NK-92 (cell line): ENCODE results near the gene PEX7.
"Not testable (repeated sequence)": the region's sequence is repeated elsewhere in the genome, so short reads cannot be mapped to it uniquely, and the experiment has no call there.

ENCODE experiments used
- DNase-seq: peaks from one replicate; lab custom pipeline; 2025; ENCODE audit not compliant: unreplicated experiment; lab: John Stamatoyannopoulos, UW

Gene PEX7

DNA sequence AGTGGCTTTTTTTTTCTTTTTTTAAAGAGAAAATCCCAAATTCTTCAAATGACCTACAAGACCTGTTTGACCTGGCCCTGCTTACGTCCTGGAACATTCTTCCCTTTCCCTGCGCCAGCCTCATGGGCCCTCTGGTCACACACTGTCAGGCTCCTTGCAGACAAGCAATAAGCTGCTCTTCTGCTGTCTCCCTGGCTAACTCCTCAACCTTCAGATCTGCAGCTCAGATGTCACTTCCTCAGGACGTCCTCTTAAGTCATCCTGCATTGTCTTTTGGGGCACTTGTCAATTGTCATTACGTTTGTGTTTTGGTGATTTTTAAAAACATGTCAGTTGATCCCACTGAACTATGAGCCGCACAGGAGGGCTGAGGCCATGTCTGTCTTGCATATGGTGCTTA is 70.8 kb downstream of the PEX7 start:
- no peak for DNase-seq

DNA sequence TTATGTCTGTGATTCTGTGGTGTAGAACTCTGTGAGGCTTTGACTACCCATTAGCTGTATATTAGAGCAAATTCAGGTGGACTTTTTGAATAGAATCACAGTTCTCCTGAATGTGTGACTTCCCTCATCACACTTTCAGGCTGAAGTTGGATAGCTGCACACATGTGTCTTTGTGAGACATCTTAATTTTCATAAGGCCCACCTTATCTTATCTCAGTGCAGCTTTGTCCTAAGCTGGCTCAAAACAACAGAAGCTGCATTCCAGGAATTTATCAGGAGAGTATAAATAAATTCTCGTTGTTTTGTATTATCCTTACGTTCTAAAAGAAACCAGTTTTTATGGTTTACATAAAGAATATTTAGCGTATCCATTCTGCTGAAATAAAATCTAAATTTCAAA is 73.5 kb downstream of the PEX7 start:
- DNase-seq: no peak

DNA sequence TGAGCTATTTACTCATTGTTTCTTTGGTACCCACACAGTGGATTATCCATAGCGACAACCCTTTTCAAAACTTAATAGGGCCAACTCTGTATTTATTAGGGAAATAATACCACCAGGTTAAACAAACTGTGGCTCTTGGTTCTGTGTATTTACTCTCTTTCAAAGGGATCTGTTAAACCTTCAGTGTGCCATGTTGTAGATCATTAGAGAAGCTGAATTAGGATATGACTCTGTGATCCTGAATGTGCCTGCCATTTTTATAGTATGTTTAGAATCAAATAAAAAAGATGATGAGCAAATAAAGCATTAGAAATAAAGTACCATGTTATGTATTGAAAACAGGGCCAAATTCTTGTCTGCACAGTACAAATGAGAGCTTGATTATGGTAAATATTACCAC is 74.7 kb downstream of the PEX7 start:
- no peak for DNase-seq

DNA sequence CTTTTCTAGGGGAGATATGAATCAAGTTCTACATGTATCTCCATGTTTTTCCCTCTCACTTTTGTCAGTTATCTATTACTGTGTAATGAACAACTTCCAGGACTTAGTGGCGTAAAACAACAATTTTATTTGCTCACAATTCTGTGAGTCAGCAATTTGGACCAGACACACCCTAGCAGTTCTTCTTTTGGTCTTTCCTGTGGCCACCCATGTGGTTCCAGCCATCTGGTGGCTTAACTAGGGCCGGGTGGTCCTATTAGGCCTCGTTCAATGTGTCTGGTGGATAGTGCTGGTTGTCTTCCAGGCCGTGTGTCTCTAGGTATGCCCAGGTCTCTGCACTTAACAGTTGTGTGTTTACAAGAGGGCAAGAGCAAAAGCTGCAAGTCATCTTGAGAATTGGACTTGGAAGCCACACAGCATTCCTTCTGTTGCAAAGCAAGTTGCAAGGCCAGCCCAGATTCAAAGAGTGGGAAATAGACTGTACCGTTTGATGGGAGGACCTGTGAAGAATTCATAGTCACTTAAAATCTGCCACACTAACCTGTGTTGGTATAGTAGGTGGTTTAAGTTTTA is 78.9 kb downstream of the PEX7 start:
- DNase-seq: no peak

DNA sequence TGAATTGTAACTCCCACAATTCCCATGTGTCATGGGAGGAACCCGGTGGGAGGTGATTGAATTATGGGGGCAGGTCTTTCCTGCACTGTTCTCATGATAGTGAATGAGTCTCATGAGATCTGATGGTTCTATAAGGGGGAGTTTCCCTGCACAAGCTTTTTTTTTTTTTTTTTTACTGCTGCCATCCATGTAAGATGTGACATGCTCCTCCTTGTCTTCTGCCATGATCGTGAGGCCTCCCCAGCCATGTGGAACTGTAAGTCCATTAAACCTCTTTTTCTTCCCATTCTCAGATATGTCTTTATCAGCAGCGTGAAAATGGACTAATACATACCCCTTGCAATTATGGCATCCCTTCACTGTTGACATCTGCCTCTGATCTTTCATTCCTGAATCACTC is 82.1 kb downstream of the PEX7 start:
- DNase-seq: not testable (repeated sequence)

DNA sequence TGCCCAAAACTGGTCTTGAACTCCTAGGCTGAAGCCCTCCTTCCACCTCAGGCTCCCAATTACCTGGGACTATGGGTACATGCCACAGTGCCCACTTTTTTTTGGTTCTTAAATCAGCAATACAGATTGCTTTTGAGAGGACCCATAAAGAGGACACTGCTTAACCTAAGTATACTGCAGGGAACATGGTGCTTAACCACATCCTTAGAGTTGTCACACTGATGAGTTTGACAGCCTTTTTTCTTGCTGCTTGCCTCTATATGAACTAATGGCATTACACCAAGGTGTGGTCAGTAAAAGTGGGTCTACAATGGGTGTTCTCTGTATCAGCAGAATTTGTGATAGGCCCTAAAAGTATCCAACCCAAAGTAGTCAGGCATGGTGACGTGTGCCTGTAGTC is 92.6 kb downstream of the PEX7 start:
- DNase-seq: no peak

DNA sequence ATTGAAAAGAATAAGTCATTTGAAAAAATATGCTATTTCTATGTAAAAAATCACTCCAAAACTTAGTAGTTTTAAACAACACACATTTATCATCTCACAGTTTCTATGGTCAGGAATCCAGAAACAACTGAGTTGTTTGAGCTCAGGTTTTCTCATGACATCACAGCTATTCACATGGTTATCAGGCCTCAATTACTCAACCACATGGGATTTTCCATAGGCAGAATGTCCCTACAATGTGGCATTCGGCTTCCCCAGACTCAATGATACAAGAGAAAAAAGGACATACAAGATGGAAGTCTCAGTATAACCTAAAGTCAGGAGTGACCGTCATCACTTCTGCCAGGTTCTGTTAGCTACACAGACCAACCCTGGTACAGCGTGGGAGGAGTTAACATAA is 96.3 kb downstream of the PEX7 start:
- DNase-seq: no peak

DNA sequence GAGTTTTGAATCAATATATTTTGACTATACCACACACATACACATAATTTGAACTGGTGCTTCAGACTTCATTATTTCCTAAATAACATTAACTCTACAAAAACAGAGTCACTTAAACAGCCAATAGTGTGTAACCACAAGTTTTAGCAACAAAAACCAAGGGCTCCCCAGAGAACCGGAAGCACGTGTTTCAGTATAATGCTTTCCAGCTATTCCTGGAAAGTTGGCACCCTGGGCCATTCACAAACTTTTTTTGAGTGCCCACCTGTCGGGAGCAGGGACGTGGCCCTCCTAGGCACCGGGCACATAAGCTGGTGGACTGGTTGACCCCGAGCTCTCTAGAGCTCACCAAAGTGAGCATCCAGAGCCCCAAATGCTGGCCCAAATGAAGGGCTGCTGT is 97.8 kb downstream of the PEX7 start:
- no peak for DNase-seq

DNA sequence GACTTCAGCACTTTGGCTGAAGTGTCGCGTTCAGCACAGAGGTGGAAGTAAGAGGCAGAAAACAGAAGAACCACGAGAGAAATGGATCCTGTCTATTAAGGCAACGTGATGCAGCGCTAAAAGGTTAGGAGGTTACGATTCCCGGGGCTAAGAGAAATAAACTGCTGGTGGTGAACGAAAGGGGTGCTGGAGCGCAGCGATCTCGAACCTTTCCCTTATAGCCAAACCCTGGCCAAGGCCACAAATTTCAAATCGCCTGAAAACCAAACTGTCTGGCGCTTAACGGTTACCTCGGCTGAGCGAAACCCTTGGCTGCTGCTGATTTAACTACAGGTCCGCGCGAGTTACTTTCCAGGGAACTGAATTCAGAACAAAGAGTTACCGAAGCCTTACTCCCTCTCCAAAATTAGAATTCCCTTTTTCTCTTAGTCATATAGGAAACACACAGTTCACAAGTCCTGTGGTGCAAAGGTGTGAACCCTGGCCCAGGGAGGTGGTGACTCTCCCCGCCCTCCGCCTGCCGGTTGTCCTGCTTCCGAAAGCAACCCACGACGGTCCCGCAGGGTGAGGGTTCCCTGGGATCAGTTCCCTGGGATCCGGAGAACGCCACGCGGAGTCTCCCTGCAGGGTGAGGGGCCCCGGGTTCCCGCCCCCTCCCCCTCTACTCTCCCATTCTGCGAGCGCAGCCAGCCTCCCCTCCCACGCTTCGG is 98.4 kb downstream of the PEX7 start:
- DNase-seq: no peak

DNA sequence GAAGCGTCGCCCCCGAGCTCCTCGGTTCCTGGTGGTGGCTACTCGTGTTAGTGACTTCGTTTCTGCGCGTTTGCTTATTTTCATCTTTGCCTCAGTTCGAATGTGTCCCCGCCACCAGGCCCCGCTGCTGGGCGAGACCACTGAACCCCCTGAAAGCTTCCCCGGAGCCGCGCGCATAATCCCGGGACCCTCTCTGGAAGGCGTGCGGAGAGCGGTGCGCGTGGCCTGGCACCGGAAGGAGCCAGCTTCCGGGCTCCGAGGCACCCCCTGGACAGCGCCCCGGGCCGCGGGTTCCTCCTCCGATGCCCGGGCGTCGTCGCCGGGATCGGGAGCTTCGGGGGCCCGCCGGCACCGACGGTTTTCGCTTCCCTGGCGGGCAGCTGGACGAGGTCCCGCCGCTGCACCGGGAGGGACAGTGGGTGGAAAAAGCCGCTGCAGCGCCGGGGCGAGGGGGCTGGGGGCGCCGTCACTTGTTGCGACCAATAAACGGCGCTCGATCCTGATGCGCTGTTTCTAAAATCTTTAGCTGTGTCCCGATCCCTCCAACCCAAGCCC is 99.1 kb downstream of the PEX7 start:
- DNase-seq: no peak

DNA sequence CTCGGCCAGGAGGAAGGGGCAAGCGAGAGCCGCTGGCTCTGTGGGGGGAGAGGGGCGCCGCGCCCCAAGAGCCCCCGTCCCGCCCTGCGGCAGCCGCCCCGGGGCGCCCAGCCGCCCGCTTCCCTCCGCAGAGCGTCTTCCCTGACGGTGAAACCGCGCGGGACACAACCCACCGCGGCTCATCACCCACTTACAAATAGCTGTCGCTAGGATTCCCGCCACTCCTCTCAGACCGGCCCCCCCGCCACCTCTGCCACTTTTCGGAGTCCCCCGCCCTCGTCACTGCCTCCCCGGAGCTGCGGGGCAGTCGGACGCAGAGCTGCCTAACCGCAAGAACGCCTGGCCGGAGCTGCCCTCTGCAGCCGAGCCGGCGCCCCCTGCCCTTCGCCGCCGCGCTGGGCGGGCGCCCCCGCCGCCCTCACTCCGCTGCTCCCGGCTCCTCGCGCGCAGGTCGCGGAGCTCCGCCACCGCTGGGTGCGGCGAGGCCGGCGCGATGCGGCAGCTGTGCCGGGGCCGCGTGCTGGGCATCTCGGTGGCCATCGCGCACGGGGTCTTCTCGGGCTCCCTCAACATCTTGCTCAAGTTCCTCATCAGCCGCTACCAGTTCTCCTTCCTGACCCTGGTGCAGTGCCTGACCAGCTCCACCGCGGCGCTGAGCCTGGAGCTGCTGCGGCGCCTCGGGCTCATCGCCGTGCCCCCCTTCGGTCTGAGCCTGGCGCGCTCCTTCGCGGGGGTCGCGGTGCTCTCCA is 99.7 kb downstream of the PEX7 start, which contains the start of gene SLC35D3:
Gene SLC35D3 (plus strand): TSS at position 366 of the 749 bp plus-strand sequence. CDS start 128 bp downstream, at position 494.
- no peak for DNase-seq

DNA sequence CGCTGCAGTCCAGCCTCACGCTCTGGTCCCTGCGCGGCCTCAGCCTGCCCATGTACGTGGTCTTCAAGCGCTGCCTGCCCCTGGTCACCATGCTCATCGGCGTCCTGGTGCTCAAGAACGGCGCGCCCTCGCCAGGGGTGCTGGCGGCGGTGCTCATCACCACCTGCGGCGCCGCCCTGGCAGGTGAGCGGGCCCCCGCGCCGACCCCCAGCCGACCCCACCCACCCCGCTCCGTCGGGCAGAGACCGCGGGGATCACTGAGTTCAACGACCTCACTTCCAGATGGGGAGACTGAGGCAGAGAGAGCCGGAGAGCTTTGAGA is 100.3 kb downstream of the PEX7 start:
- DNase-seq: no peak

DNA sequence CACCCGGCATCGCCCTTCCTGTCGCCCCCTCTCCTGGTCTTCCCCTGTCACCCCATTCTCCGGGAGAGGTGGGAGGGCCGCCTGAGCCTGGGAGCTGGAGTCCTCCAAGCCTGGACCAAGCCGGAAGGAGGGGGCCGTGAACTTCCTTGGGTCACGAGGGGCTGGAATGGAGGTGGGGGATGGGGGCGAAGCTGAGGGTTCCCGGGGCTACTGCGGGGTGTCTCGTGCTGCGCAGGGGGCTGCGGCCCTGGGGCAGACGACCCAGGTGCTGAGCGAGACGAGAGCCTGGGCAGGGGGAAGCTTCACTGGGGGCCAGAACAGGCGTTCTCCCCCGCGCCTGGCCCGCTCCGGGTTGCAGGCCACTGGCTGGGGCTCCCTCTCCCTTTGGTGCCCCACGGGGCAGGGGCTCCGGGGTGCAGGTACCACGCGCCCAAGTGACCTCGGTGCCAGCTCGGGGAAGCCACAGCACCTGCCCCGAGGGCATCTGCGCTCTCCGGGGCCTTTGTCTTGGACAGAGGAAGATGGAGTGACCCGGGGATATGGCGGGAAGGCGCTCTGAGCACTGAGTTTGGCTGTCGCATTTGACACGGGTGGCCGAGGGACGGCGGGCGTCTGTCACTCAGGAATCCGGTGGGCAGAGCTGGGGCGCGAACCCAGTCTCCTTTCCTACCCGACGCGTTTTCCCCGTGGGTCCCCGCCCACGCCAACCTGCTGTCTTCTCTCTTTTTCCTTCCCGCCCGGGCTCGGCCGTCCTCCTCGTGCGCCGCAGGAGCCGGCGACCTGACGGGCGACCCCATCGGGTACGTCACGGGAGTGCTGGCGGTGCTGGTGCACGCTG is 100.9 kb downstream of the PEX7 start:
- DNase-seq: no peak

DNA sequence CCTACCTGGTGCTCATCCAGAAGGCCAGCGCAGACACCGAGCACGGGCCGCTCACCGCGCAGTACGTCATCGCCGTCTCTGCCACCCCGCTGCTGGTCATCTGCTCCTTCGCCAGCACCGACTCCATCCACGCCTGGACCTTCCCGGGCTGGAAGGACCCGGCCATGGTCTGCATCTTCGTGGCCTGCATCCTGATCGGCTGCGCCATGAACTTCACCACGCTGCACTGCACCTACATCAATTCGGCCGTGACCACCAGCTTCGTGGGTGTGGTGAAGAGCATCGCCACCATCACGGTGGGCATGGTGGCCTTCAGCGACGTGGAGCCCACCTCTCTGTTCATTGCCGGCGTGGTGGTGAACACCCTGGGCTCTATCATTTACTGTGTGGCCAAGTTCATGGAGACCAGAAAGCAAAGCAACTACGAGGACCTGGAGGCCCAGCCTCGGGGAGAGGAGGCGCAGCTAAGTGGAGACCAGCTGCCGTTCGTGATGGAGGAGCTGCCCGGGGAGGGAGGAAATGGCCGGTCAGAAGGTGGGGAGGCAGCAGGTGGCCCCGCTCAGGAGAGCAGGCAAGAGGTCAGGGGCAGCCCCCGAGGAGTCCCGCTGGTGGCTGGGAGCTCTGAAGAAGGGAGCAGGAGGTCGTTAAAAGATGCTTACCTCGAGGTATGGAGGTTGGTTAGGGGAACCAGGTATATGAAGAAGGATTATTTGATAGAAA is 101.7 kb downstream of the PEX7 start:
- no peak for DNase-seq

DNA sequence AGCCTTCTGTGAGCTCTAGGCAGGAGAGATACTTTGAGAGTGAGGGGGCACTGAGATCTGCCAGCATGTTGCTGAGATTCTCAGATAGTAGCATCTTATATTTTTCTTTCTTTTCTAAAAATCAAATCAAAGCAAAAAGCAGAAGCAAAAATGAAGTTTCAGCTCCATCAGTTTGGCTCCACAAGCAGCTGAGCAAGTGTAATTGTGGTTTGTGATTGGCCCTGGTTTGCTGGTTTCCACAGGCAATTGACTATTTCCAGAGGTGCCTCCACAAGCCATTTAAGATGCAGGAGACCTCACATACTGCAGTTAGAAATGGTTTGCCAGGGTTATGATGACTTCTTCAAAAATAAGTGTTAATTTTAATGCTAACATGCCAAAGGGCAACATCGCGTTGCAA is 104.0 kb downstream of the PEX7 start:
- no peak for DNase-seq

DNA sequence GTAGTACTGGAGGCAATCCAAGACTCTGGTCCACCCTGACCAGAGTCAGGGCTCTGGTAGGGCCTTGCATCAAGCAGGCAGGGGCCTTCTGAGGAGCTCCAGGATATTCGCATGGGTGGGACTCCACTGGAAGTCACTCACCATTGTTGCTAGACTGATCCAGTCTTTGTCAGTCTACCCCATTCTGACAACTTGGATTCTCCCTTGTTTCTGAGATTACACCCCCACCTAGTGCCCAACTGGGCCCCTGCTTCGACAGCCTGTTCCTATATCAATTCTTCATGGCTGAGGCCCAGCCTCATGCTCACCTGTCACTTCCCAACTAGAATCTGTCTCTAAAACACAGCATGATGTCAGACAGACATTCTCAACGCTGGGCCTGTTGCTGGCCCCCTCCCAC is 104.9 kb downstream of the PEX7 start:
- DNase-seq: no peak

DNA sequence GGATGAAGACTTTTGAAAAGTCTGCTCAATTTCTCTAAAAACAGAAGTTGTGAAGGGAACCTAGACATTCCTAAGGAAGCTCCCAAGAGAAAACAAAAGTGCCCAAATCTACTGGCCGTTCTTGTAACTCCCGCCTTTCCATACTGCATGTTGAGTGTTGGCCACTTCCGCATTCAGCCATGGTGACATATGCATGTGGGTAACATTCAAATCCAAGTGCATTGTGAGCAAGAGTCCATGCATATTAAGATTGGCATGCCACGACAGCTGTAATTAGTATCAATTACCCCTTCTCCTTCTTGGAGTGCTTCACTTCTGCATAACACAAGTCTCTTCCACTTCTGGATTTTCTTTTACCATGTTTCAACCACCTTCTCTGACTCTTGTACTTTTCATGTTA is 108.1 kb downstream of the PEX7 start:
- DNase-seq: no peak

DNA sequence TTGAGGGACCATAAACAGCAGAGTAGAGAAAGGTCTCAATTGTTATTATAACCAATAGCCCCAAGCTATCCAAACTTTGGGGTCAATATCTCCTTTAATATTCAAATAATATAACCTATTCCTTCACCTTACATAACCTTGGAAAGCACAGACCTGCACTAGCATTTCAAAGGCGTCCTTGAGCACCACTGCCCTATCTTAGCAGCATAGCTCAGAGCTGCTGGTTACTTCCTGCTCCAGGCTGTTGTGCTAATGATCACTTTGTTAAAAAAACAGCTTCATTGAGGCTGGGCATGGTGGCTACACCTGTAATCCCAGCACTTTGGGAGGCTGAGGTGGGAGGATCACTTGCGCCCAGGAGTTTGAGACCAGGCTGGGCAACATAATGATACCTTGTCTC is 110.2 kb downstream of the PEX7 start:
- no peak for DNase-seq

DNA sequence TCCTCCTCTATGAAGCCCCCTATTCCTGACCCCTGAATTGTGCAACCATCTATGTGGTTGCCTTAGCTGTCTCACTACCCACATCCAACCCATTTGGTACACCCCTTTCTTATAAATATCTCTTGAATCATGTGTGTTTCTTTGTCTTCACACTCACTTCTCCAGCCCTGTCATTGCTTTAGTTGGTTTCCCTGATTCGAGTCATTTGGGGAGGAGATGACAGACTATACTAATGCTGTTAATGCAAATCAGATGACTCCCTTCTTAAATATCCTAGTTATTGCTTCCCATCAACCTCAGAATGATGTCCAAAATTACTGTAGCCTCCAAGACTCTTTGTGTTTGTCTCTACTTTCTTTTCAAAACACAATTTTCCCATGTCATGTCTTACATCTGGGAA is 122.7 kb downstream of the PEX7 start:
- DNase-seq: no peak

DNA sequence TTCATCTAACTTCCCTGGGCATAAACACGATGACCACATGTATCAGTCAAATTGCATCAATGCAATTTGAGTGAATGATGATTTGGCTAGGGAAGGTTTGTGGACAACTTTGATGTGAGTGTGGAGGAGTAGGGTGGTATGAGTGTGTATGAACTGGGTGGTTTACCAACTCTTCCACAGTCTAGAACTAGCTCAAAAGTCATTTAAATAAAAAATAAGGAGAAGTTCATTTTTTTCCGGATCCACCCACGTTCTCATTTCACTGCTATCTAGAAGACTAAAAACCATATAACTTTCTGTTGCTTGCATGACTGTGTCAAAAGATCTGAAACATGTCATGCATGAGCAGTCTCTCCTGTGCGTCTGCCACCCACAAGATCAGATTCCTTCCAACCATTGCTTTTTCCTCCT is 123.3 kb downstream of the PEX7 start:
- DNase-seq: no peak

DNA sequence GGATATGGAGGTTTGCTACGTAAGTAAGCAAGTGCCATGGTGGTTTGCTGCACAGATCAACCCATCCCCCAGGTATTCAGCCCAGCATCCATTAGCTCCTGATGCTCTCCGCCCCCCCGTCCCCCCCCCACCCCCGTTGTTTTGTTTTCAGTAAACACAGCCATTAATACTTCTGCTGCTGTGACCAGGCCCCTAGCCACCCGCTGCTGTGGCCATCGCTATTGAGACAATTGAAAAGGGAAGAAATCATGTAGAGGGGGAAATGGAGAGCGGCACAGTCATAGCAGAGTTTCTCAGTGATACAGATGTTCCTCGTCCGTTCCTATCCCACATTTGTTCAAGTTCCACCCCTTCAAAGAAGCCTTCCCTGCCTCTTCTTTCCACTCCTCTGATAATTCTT is 124.6 kb downstream of the PEX7 start:
- no peak for DNase-seq
